Femur (tissue), 1 donor: ENCODE measurements around the gene LONRF2.
"Not testable (repeated sequence)": the region's sequence is repeated elsewhere in the genome, so short reads cannot be mapped to it uniquely, and the experiment has no call there.

ENCODE experiments used
- DNase-seq: peaks from one replicate; pipeline ENCODE4 v3.0.0-alpha.2; 2017

LONRF2 gene

GRCh38 chr2:100252811-100253698 lies 69.2 kb downstream of the LONRF2 start:
- no peak for DNase-seq

- no peak for DNase-seq
Measured at GRCh38 chr2:100250645-100251044, 71.7 kb downstream of the LONRF2 start.

GRCh38 chr2:100248971-100249370 lies 73.3 kb downstream of the LONRF2 start:
- DNase-seq, result no peak

GRCh38 chr2:100248556-100248955 lies 73.7 kb downstream of the LONRF2 start:
- not testable (repeated sequence) for DNase-seq

GRCh38 chr2:100248044-100248330 lies 74.3 kb downstream of the LONRF2 start:
- DNase-seq, result no peak

- DNase-seq, result no peak
Measured at GRCh38 chr2:100247256-100248043, 74.9 kb downstream of the LONRF2 start.

- DNase-seq, result no peak
Measured at GRCh38 chr2:100246163-100247145, 75.8 kb downstream of the LONRF2 start.

- DNase-seq, result no peak
Measured at GRCh38 chr2:100245681-100246080, 76.6 kb downstream of the LONRF2 start.

GRCh38 chr2:100244881-100245605 lies 77.3 kb downstream of the LONRF2 start:
- DNase-seq, result no peak

- DNase-seq, result no peak
Measured at GRCh38 chr2:100243631-100244030, 78.7 kb downstream of the LONRF2 start.

- DNase-seq, result peak; percentile 79
Measured at GRCh38 chr2:100242891-100243619, 79.2 kb downstream of the LONRF2 start.

GRCh38 chr2:100242476-100242875 lies 79.8 kb downstream of the LONRF2 start:
- DNase-seq, result no peak

GRCh38 chr2:100241236-100241635 lies 81.1 kb downstream of the LONRF2 start:
- DNase-seq, result no peak

- DNase-seq, result no peak
Measured at GRCh38 chr2:100240386-100240785, 81.9 kb downstream of the LONRF2 start.

- no peak for DNase-seq
Measured at GRCh38 chr2:100239486-100240210, 82.7 kb downstream of the LONRF2 start.

- no peak for DNase-seq
Measured at GRCh38 chr2:100238471-100238870, 83.8 kb downstream of the LONRF2 start.

- no peak for DNase-seq
Measured at GRCh38 chr2:100237770-100238169, 84.5 kb downstream of the LONRF2 start.

- no peak for DNase-seq
Measured at GRCh38 chr2:100237163-100237562, 85.1 kb downstream of the LONRF2 start.

- DNase-seq, result no peak
Measured at GRCh38 chr2:100236166-100236565, 86.1 kb downstream of the LONRF2 start.

GRCh38 chr2:100235581-100235980 lies 86.7 kb downstream of the LONRF2 start:
- DNase-seq, result no peak

- no peak for DNase-seq
Measured at GRCh38 chr2:100235098-100235497, 87.2 kb downstream of the LONRF2 start.
